SK-N-MC (cell line): Measurements from ENCODE around the gene LDLRAD1.
"Not testable (repeated sequence)": the region's sequence is repeated elsewhere in the genome, so short reads cannot be mapped to it uniquely, and the experiment has no call there.

Source experiments
- DNase-seq: peaks from one replicate; pipeline ENCODE4 v3.0.0-alpha.2; 2011; ENCODE audit warnings: low read depth, low spot score
- H3K27ac ChIP-seq: fragments of 200-600 bp; sonication (generic); 2 replicates; pipeline ENCODE4 v1.5.1; 2016; ENCODE audit warnings: mixed run types
- H3K36me3 ChIP-seq: fragments of 200-600 bp; sonication (generic); 2 replicates; pipeline ENCODE4 v1.6.1; 2017; ENCODE audit warnings: antibody characterized with exemption, low read length, mixed read lengths; ENCODE audit not compliant: insufficient read depth
- H3K4me3 ChIP-seq: fragments of 200-600 bp; sonication (generic); 2 replicates; pipeline ENCODE4 v1.5.1; 2016
- H3K9ac ChIP-seq: fragments of 200-600 bp; sonication (generic); 2 replicates; pipeline ENCODE4 v1.8.0; 2017; ENCODE audit warnings: mixed run types, mixed read lengths; ENCODE audit not compliant: insufficient read length
- H3K9me3 ChIP-seq: fragments of 200-600 bp; sonication (generic); 2 replicates; pipeline ENCODE4 v1.6.1; 2017; ENCODE audit warnings: low read depth, mild to moderate bottlenecking, antibody characterized with exemption, low read length, moderate library complexity, mixed read lengths
- EZH2 ChIP-seq: fragments of 200-600 bp; sonication (generic); IDR thresholded peaks from one replicate; pipeline ENCODE4 v1.6.1; 2017; ENCODE audit warnings: antibody characterized with exemption
- FOXP2 ChIP-seq: optimal IDR thresholded peaks from 2 replicates; pipeline ENCODE3; 2011; ENCODE audit warnings: mild to moderate bottlenecking, moderate library complexity; ENCODE audit not compliant: insufficient read depth; ENCODE audit errors: extremely low read length, control extremely low read depth
- POLR2AphosphoS5 ChIP-seq: IDR thresholded peaks from 2 replicates; pipeline ENCODE4 v1.6.1; 2012; ENCODE audit warnings: mild to moderate bottlenecking, low read depth, low read length, borderline replicate concordance

The LDLRAD1 gene

DNA sequence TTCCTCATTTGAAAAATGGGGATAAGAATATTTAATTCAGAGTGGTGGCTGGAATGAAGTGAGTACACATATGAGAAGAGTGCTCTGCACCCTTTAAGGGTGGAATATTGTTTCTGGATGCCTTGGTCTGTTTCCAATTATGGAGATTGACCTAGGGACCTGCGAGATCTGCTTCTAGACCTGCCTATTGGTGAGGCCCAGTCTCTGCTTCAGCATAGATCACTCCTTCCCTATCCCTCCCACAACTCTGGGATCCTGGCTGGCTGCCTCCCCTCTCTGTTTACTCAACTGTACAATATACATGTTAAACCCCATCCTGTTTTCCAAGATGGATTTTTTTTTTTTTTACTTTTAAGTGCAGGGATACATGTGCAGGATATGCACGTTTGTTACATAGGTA, 6.4 kb upstream of the LDLRAD1 start:
- Histone ChIP-seq H3K9me3 (no peaks in the 10 kb centered on the region), H3K9ac (no peak overlapping the region), H3K4me3 (no peak overlapping the region), H3K36me3 (no peaks in the 10 kb centered on the region), H3K27ac (no peak overlapping the region)
- no peak for DNase-seq
- TF ChIP-seq POLR2AphosphoS5 (no peak), FOXP2 (no peak), EZH2 (no peak)

DNA sequence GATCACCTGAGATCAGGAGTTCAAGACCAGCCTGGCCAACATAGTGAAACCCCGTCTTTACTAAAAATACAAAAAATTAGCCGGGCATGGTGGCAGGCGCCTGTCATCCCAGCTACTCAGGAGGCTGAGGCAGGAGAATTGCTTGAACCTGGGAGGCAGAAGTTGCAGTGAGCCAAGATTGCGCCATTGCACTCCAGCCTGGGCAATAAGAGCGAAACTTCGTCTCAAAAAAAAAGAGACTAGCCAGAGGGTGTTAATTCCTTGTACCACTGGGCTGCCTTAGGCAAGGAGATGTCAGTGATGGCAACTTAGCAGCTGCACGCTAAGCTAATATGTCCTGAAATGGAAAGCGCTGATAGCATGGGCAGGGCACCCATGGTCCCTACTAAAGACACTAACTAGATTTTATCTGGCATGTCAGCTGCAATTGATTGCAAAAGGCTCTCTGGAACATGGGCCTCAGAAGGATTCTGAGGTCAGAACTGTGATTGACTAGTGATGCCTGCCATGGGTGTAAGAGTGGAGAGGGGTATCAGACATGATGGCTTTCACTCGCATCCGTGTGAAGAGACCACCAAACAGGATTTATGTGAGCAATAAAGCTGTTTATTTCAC, 1.7 kb upstream of the LDLRAD1 start:
- H3K27ac ChIP-seq, H3K9ac ChIP-seq, H3K9me3 ChIP-seq, DNase-seq, H3K4me3 ChIP-seq, H3K36me3 ChIP-seq: not testable (repeated sequence)

DNA sequence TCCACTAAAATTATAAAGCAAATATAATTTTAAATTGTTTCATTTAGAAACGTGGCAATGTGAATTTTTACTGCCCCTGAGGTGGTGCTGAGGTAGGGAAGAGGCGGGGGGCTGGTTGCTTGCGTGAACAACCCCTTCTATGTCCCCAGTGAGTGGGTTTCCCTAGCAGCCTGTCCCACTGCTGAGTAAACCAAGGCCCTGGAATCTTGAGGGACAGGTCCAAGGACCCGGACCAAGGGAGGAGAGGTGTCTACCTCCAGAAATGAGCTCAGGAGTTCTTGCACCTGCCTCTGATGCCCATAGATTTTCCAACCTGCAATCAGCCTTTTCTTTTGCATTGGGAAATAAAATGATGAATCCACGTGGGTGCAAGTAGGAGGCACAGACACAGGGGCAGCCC, 649 bp upstream of the LDLRAD1 start:
- no peak overlapping the region for H3K9ac ChIP-seq
- H3K36me3 ChIP-seq = no peaks in the 10 kb centered on the region
- TF ChIP-seq FOXP2 = no peak
- H3K27ac ChIP-seq = no peak overlapping the region
- H3K9me3 ChIP-seq = no peaks in the 10 kb centered on the region
- no peak for DNase-seq
- H3K4me3 ChIP-seq = no peak overlapping the region

DNA sequence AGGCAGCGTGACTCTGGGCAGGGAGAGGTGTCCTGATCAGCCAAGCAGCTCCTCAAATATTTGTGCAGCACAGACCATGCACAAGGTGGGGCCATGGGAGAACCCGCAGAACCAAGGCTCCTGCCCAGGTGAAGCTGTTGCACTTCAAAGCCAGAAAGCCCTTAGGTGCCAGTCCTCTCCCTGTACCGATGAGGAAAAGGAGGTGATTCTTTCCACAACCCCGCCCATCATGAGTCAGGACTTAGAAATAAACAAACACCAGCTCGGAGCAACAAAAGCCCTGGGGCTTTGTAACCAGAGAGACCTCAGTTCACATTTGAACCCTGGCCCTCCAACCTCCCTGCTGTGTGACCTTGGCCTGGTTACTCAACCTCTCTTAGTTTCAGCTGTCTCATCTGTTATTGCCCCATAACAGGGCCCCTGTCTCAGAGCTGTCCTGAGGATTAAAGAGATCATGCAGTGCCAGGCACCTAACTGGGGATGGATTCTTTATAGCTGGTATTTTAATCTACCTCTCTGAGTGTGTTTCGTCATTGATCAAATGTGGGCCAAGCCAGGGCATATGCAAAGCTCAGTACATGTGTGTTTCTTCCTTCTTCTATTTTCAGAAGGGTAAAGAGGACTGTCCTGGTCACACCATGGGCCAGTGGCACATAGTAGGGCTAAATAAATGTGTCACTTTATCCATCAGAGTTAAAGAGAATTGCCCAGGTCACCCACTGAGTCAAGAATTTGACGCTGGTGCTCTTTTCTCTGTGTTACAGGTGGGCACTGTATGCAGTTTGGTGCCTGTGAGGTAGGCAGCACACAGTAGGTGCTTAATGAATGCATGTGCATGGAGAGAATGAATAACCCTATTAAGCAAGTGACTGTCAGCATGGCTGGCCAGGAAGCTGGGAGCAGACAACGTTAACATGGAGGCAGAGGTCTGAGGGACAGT, 1.4 kb downstream of the LDLRAD1 start:
- no peaks in the 10 kb centered on the region for H3K9me3 ChIP-seq
- no peaks in the 10 kb centered on the region for H3K36me3 ChIP-seq
- no peak for DNase-seq
- H3K27ac ChIP-seq = no peak overlapping the region
- no peak for TF ChIP-seq FOXP2
- no peak for TF ChIP-seq POLR2AphosphoS5
- no peak for TF ChIP-seq EZH2
- H3K4me3 ChIP-seq = no peak overlapping the region
- no peak overlapping the region for H3K9ac ChIP-seq

DNA sequence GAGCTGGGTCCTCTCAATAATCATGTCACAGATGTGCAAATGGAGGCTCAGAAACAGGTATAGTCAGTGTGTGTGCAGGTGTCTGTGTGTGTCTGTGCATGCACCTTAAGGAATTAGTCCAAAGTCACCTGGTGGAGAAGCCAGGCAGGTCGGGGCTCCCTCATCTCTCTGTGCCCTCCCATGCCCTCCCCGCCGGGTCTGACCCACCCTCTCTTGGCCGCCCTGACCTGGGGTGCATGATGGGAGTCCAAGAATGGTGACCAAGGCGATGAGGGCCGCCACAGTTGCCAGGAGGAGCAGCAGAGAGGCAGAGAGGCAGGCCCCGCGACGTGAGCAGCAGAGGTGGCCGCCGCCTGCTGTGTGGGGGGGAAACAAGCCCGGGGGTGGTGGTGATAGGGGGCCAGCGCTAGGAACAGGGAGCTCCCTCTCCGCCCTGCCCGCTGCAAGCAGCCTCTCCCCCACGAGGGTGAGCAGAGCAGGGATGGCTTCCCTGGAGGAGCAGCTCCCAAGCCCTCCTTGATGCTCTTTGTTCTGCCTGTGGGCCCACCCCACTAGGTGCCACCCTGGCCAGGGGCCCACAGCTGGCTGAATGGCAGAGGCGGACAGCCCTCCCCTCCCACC, 3.9 kb downstream of the LDLRAD1 start:
- TF ChIP-seq POLR2AphosphoS5 (no peak), FOXP2 (no peak), EZH2 (no peak)
- Histone ChIP-seq H3K4me3 (no peak overlapping the region), H3K9ac (no peak overlapping the region), H3K9me3 (no peaks in the 10 kb centered on the region), H3K27ac (no peak overlapping the region), H3K36me3 (no peaks in the 10 kb centered on the region)
- no peak for DNase-seq

DNA sequence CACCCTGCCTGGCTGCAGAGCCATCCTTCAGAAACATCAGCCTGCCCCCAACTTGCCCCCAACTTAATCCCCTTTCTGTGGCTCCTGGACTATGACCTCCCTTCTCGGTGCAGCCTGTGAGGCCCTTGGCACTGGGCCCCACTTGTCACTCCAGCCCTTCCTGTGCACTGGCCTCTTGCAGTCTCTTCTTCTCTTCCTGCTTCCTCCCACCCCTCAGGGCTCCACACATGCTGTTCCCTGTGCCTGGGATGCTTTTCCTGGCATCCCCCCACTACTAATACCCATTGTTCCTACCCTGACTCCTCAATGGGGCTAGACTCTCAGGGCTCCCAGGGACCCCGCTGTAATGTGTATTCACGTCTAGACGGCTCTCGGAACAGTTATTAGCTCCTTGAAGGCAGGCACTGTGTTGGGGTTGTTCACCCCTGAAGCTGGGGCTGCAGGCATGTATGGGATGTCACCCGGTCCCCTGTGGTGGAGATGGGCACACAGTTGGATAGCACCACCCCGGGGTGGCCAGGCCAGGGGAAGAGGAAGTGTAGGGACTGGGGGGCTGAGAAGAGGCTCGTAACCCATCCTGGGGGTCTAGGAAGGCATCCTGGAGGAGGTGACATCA, 4.5 kb downstream of the LDLRAD1 start:
- Histone ChIP-seq H3K9ac (no peak overlapping the region), H3K9me3 (no peaks in the 10 kb centered on the region), H3K4me3 (no peak overlapping the region), H3K36me3 (no peaks in the 10 kb centered on the region), H3K27ac (no peak overlapping the region)
- DNase-seq = no peak
- TF ChIP-seq POLR2AphosphoS5 = no peak

DNA sequence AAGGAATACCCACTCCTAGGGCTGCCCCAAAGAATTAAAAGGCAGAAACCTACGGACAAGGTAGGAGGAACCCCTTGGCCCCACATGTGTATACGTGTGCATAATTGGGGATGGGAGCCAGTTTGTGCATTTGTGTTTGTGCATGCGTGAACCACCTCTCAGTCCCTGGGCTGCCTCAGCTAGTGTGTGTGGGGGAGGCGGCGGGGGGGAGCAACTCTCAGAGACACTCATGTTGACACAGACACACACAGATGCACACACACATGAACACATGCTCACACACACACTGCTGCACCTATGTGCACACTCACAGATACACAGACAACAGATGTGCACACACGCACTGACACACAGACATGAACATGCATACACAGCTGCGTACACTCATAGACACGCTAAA, 5.1 kb downstream of the LDLRAD1 start:
- H3K36me3 ChIP-seq = no peaks in the 10 kb centered on the region
- DNase-seq = no peak
- no peaks in the 10 kb centered on the region for H3K9me3 ChIP-seq
- H3K4me3 ChIP-seq = no peak overlapping the region
- H3K9ac ChIP-seq = no peak overlapping the region
- no peak for TF ChIP-seq FOXP2
- TF ChIP-seq EZH2 = no peak
- TF ChIP-seq POLR2AphosphoS5 = no peak
- H3K27ac ChIP-seq = no peak overlapping the region

DNA sequence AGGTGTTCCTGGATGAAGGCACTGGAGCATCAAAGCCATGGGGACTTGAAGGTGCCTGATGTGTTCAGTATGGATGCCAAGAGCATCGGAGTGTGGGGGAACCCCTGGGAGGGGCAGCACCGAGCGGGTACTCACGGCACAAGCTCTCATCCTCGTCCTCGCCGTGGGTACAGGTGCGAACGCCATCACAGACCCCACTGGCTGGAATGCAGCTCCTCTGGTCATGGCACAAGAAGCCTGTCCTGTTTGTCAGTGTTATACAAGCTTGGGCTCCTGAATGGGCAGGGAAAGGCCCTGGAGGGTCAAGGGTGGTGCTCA, 6.0 kb downstream of the LDLRAD1 start:
- Histone ChIP-seq H3K36me3 (no peaks in the 10 kb centered on the region), H3K4me3 (no peak overlapping the region), H3K9ac (no peak overlapping the region), H3K27ac (no peak overlapping the region), H3K9me3 (no peaks in the 10 kb centered on the region)
- TF ChIP-seq FOXP2 = no peak
- TF ChIP-seq EZH2 = no peak
- no peak for TF ChIP-seq POLR2AphosphoS5
- DNase-seq = no peak
